Adrenal gland (tissue), 5 donors: ENCODE data around the gene NLRP9.

Experiments
- POLR2A ChIP-seq, 2 donors: fragments of 450-650 bp; IDR thresholded peaks; one replicate each; pipeline ENCODE4 v1.6.1; 2017; ENCODE audit warnings: antibody characterized with exemption in 2 of 2, mild to moderate bottlenecking in 2 of 2, moderate library complexity in 1 of 2
- TF ChIP-seq, protein P1 (sequence below), 6 experiments: fragments of 450-650 bp in 4 of 6; fragments of 200-600 bp in 2 of 6; sonication (generic) in 1 of 6; IDR thresholded peaks; 1 replicate in 5 of 6; 2 replicates in 1 of 6; pipeline versions ENCODE4 v1.5.1 to v1.8.0; 2016 to 2021; ENCODE audit warnings: antibody characterized with exemption in 6 of 6, mild to moderate bottlenecking in 2 of 6, moderate library complexity in 1 of 6
- donor health status: DM: no; HTN: no; CAD: no.

DNA sequence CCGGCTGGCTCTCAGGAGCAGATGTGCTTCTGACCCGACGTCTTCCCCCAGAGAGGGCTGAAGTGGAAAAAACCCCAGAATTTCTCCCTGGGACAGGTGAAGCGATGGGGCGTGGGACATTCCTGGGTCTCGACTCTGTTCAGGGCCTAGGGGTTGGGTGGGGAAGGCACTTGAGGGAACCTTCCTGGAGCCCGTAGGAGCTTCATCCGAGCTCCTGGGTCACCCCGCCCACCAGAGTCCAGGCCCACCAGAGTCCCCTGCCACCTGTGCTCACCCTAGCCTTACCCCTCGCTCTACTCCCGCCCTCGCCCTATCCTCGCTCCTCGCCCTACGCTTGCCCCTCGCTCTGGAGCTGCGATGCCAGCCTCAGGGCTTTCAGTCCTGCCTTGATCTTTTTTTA lies 39.9 kb downstream of the NLRP9 start:
- TF ChIP-seq, protein P1, sequence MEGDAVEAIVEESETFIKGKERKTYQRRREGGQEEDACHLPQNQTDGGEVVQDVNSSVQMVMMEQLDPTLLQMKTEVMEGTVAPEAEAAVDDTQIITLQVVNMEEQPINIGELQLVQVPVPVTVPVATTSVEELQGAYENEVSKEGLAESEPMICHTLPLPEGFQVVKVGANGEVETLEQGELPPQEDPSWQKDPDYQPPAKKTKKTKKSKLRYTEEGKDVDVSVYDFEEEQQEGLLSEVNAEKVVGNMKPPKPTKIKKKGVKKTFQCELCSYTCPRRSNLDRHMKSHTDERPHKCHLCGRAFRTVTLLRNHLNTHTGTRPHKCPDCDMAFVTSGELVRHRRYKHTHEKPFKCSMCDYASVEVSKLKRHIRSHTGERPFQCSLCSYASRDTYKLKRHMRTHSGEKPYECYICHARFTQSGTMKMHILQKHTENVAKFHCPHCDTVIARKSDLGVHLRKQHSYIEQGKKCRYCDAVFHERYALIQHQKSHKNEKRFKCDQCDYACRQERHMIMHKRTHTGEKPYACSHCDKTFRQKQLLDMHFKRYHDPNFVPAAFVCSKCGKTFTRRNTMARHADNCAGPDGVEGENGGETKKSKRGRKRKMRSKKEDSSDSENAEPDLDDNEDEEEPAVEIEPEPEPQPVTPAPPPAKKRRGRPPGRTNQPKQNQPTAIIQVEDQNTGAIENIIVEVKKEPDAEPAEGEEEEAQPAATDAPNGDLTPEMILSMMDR (IDR thresholded peaks at IDR 0.05): no peak
- no peak for TF ChIP-seq POLR2A (IDR thresholded peaks at IDR 0.05)
